Hepatocyte (in vitro differentiated cells): Measurements from ENCODE around the gene PARK7.

Experiments
- EZH2 ChIP-seq: fragments of 200-600 bp; sonication (generic); IDR thresholded peaks from 2 replicates; pipeline ENCODE4 v1.6.1; 2016; ENCODE audit warnings: antibody characterized with exemption, mild to moderate bottlenecking, borderline replicate concordance
- EZH2phosphoT487 ChIP-seq: fragments of 200-600 bp; sonication (generic); IDR thresholded peaks from one replicate; pipeline ENCODE4 v1.6.1; 2018; ENCODE audit warnings: antibody characterized with exemption, mild to moderate bottlenecking, low read depth, moderate library complexity; ENCODE audit not compliant: unreplicated experiment, severe bottlenecking
- TF ChIP-seq, protein P1 (sequence below): fragments of 200-600 bp; sonication (generic); IDR thresholded peaks from 2 replicates; pipeline ENCODE4 v1.5.1; 2016; ENCODE audit warnings: antibody characterized with exemption, mild to moderate bottlenecking; ENCODE audit not compliant: poor library complexity

DNA sequence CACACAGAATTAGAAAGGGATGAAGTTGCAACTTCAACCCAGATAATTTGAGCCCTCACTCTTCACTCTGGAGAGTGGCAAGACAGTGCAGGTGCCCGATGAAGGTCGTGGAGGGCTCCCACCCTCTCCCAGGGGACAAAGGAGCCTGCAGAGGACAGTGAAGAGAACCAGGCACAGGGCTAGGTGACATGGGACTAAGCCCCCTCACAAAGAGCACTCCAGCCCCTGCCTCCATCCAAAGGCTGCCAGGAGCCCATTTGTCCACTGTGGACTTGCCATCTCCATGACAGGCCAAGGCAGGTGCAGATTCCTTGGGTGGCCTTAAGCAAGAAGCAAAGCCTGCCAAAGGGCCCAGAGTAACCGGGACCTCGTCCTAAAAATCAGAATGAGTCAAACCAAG, 49.5 kb downstream of the PARK7 start:
- TF ChIP-seq, protein P1, sequence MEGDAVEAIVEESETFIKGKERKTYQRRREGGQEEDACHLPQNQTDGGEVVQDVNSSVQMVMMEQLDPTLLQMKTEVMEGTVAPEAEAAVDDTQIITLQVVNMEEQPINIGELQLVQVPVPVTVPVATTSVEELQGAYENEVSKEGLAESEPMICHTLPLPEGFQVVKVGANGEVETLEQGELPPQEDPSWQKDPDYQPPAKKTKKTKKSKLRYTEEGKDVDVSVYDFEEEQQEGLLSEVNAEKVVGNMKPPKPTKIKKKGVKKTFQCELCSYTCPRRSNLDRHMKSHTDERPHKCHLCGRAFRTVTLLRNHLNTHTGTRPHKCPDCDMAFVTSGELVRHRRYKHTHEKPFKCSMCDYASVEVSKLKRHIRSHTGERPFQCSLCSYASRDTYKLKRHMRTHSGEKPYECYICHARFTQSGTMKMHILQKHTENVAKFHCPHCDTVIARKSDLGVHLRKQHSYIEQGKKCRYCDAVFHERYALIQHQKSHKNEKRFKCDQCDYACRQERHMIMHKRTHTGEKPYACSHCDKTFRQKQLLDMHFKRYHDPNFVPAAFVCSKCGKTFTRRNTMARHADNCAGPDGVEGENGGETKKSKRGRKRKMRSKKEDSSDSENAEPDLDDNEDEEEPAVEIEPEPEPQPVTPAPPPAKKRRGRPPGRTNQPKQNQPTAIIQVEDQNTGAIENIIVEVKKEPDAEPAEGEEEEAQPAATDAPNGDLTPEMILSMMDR = no peak
- TF ChIP-seq EZH2 (no peak), EZH2phosphoT487 (no peak)
